GM23338 (cell line): ENCODE results near the gene PARP14. TPM values are rescaled to one million over a fixed set of nuclear protein-coding genes. Genes with fewer than 3 reads are reported as not detected.

Experiments used
- ATAC-seq: fragments of 200-7000 bp; cut with Tn5 transposase; 3 replicates; pipeline ENCODE4 v1.9.1; 2020
- DNase-seq: peaks from one replicate; pipeline ENCODE4 v3.0.0-alpha.2; 2015; ENCODE audit warnings: low spot score
- H2AFZ ChIP-seq: fragments of 200-600 bp; sonication (generic); 2 replicates; pipeline ENCODE4 v1.8.0; 2016; ENCODE audit warnings: antibody characterized with exemption, mild to moderate bottlenecking, moderate library complexity
- H3F3A ChIP-seq: fragments of 200-600 bp; sonication (generic); replicated peaks from 2 replicates; pipeline ENCODE4 v1.8.0; 2017; ENCODE audit warnings: antibody characterized with exemption, mixed run types, low read depth
- H3K27ac ChIP-seq: fragments of 200-600 bp; sonication (generic); 2 replicates; pipeline ENCODE4 v1.6.1; 2016; ENCODE audit warnings: low read depth
- H3K27me3 ChIP-seq: fragments of 200-600 bp; sonication (generic); 2 replicates; pipeline ENCODE4 v1.8.0; 2016; ENCODE audit warnings: mild to moderate bottlenecking, mixed run types, moderate library complexity; ENCODE audit not compliant: insufficient read depth
- H3K36me3 ChIP-seq: fragments of 200-600 bp; sonication (generic); 2 replicates; pipeline ENCODE4 v1.8.0; 2016; ENCODE audit warnings: mild to moderate bottlenecking; ENCODE audit not compliant: insufficient read depth
- H3K4me1 ChIP-seq: fragments of 200-600 bp; sonication (generic); 2 replicates; pipeline ENCODE4 v1.8.0; 2016; ENCODE audit warnings: mild to moderate bottlenecking, moderate library complexity; ENCODE audit not compliant: insufficient read depth
- H3K4me2 ChIP-seq: fragments of 200-600 bp; sonication (generic); 2 replicates; pipeline ENCODE4 v1.7.1; 2017; ENCODE audit warnings: mixed run types
- H3K4me3 ChIP-seq: fragments of 200-600 bp; sonication (generic); 2 replicates; pipeline ENCODE4 v1.6.1; 2016; ENCODE audit warnings: mixed run types
- H3K79me2 ChIP-seq: fragments of 200-600 bp; sonication (generic); replicated peaks from 2 replicates; pipeline ENCODE4 v1.8.0; 2017; ENCODE audit warnings: mild to moderate bottlenecking; ENCODE audit not compliant: insufficient read depth
- H3K9me2 ChIP-seq: fragments of 200-600 bp; sonication (generic); 2 replicates; pipeline ENCODE4 v1.8.0; 2017; ENCODE audit not compliant: insufficient read depth
- H4K20me1 ChIP-seq: fragments of 200-600 bp; sonication (generic); replicated peaks from 2 replicates; pipeline ENCODE4 v1.8.0; 2017; ENCODE audit warnings: mild to moderate bottlenecking; ENCODE audit not compliant: insufficient read depth
- H3K27ac Mint-ChIP-seq: 2 replicates; pipeline ENCODE4 v1.8.0; 2020; ENCODE audit warnings: inconsistent platforms, mild to moderate bottlenecking, moderate library complexity, mixed read lengths
- H3K27me3 Mint-ChIP-seq: 3 replicates; pipeline ENCODE4 v1.8.0; 2022; ENCODE audit warnings: low read depth, mild to moderate bottlenecking, moderate library complexity, mixed read lengths, inconsistent platforms; ENCODE audit not compliant: insufficient read depth, poor library complexity
- H3K36me3 Mint-ChIP-seq: 3 replicates; pipeline ENCODE4 v1.8.0; 2021; ENCODE audit warnings: low read depth, mild to moderate bottlenecking, inconsistent platforms, moderate library complexity, mixed read lengths
- H3K4me1 Mint-ChIP-seq: 3 replicates; pipeline ENCODE4 v1.8.0; 2020; ENCODE audit warnings: mild to moderate bottlenecking, inconsistent platforms, mixed read lengths
- H3K4me3 Mint-ChIP-seq: 3 replicates; pipeline ENCODE4 v1.8.0; 2021; ENCODE audit warnings: moderate library complexity, mild to moderate bottlenecking, inconsistent platforms, mixed read lengths
- H3K9me3 Mint-ChIP-seq: 3 replicates; pipeline ENCODE4 v1.8.0; 2020; ENCODE audit warnings: moderate library complexity, mild to moderate bottlenecking, inconsistent platforms, mixed read lengths
- CREB1 ChIP-seq: fragments of 250-450 bp; sonication (Bioruptor Pico); IDR thresholded peaks from 2 replicates; pipeline ENCODE4 v1.5.0; 2020; ENCODE audit warnings: low read depth, mild to moderate bottlenecking, moderate library complexity
- ETS1 ChIP-seq: IDR thresholded peaks from 2 replicates; pipeline ENCODE4 v1.6.1; 2016; ENCODE audit warnings: antibody characterized with exemption
- POLR2AphosphoS5 ChIP-seq: IDR thresholded peaks from 2 replicates; pipeline ENCODE4 v1.6.1; 2016; ENCODE audit warnings: antibody characterized with exemption, low read depth
- ZNF114 ChIP-seq: fragments of 250-450 bp; sonication (Bioruptor Pico); IDR thresholded peaks from 2 replicates; pipeline ENCODE4 v1.5.0; 2020; ENCODE audit warnings: mild to moderate bottlenecking, moderate library complexity
- ZNF462 ChIP-seq: fragments of 250-450 bp; sonication (Bioruptor Pico); IDR thresholded peaks from 2 replicates; pipeline ENCODE4 v1.5.0; 2020; ENCODE audit warnings: mild to moderate bottlenecking, moderate library complexity
- polyA plus RNA-seq: library from polyadenylated mRNA; unstranded; fragments of >200 nt; fragmentation: Nextera tagmentation; extraction: Ambion mirVana; gene quantifications from 2 replicates; pipeline ENCODE4 v1.2.1, GENCODE V29; 2016
- total RNA-seq: library from RNA; depleted of rRNA; stranded (reverse); fragments of >200 nt; shearing (Covaris generic); gene quantifications from 2 replicates; pipeline ENCODE4 v1.2.3, GENCODE V29; 2014
- TF ChIP-seq, protein P1 (sequence below): IDR thresholded peaks from one replicate; pipeline ENCODE4 v1.6.1; 2018; ENCODE audit warnings: antibody characterized with exemption; ENCODE audit not compliant: unreplicated experiment

Gene PARP14
- total and polyA plus RNA-seq, 2 experiments from 2014 or later, result 7.8 to 26.0 TPM

GRCh38 chr3:122677216-122677615 lies 3.4 kb upstream of the PARP14 start (continued):
- TF ChIP-seq, protein P1, sequence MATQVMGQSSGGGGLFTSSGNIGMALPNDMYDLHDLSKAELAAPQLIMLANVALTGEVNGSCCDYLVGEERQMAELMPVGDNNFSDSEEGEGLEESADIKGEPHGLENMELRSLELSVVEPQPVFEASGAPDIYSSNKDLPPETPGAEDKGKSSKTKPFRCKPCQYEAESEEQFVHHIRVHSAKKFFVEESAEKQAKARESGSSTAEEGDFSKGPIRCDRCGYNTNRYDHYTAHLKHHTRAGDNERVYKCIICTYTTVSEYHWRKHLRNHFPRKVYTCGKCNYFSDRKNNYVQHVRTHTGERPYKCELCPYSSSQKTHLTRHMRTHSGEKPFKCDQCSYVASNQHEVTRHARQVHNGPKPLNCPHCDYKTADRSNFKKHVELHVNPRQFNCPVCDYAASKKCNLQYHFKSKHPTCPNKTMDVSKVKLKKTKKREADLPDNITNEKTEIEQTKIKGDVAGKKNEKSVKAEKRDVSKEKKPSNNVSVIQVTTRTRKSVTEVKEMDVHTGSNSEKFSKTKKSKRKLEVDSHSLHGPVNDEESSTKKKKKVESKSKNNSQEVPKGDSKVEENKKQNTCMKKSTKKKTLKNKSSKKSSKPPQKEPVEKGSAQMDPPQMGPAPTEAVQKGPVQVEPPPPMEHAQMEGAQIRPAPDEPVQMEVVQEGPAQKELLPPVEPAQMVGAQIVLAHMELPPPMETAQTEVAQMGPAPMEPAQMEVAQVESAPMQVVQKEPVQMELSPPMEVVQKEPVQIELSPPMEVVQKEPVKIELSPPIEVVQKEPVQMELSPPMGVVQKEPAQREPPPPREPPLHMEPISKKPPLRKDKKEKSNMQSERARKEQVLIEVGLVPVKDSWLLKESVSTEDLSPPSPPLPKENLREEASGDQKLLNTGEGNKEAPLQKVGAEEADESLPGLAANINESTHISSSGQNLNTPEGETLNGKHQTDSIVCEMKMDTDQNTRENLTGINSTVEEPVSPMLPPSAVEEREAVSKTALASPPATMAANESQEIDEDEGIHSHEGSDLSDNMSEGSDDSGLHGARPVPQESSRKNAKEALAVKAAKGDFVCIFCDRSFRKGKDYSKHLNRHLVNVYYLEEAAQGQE, result no peak

DNA sequence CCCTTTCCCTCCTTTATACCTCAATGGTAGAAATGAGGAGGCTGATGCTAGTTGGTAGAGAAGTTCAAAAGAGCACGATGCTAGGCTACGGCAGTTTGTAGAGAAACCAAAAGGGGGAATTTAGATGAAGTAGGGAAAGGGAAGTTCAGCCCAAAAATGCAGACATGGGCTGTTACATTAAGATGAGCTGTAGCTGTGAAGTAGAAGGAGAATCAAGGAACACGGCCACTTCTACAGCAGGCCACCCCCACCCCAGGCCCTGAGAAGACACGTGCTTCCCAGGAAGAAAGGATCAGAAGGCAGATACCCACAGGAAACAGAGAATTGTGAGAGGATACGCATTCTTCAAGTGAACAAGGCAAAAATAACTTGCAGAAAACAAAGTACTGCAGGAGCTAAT lies 2.1 kb upstream of the PARP14 start:
- Histone ChIP-seq H3K4me2 (no peak overlapping the region), H3K4me3 (no peak overlapping the region), H3K4me1 (peaks cover 15% of the 10 kb centered on the region), H3K79me2 (no peaks in the 10 kb centered on the region; the same call in 1 of the 2 replicates), H2AFZ (peak overlapping the region; percentile 58), H3K27ac (no peak overlapping the region), H3F3A (0 out of 2 replicates have a peak, but pooled peaks cover 6% of the 10 kb centered on the region), H3K36me3 (no peaks in the 10 kb centered on the region), H3K9me2 (no peaks in the 10 kb centered on the region), H4K20me1 (no peaks in the 10 kb centered on the region), H3K27me3 (peaks cover 18% of the 10 kb centered on the region; the same call in 1 of the 2 replicates)
- H3K4me1 Mint-ChIP-seq, result peaks cover 22% of the 10 kb centered on the region
- ATAC-seq (no peak), DNase-seq (no peak)
- H3K27ac Mint-ChIP-seq, result no peak overlapping the region
- H3K4me3 Mint-ChIP-seq, result no peak overlapping the region
- TF ChIP-seq ZNF462, result no peak
- no peak for TF ChIP-seq ZNF114
- no peak for TF ChIP-seq ETS1
- no peak for TF ChIP-seq POLR2AphosphoS5
- no peak for TF ChIP-seq CREB1
- peaks cover 11% of the 10 kb centered on the region for H3K27me3 Mint-ChIP-seq
- peaks cover 9% of the 10 kb centered on the region; the same call in 2 of the 3 replicates for H3K9me3 Mint-ChIP-seq
- H3K36me3 Mint-ChIP-seq, result peaks cover 3% of the 10 kb centered on the region; the same call in 2 of the 3 replicates
